WTC11 (cell line): ENCODE data around the gene MAGEA4.

Experiments
- CREB1 ChIP-seq: sonication (generic); formaldehyde crosslinking; IDR thresholded peaks from 2 replicates; pipeline ENCODE4 v1.8.0; 2023; ENCODE audit warnings: mild to moderate bottlenecking, missing genetic modification reagents
- CTCF ChIP-seq: fragments of 200-600 bp; IDR thresholded peaks from 2 replicates; pipeline ENCODE4 v1.8.0; 2022; ENCODE audit warnings: antibody characterized with exemption
- ETV6 ChIP-seq: sonication (generic); formaldehyde crosslinking; IDR thresholded peaks from 2 replicates; pipeline ENCODE4 v1.8.1; 2022; ENCODE audit warnings: mild to moderate bottlenecking, missing genetic modification reagents
- MLX ChIP-seq: sonication (generic); formaldehyde crosslinking; IDR thresholded peaks from 2 replicates; pipeline ENCODE4 v1.8.1; 2023; ENCODE audit warnings: mild to moderate bottlenecking, missing genetic modification reagents, moderate library complexity
- PREB ChIP-seq: sonication (generic); formaldehyde crosslinking; IDR thresholded peaks from 2 replicates; pipeline ENCODE4 v1.8.1; 2022; ENCODE audit warnings: mild to moderate bottlenecking, missing genetic modification reagents, moderate library complexity, borderline replicate concordance
- STAT6 ChIP-seq: sonication (generic); formaldehyde crosslinking; conservative IDR thresholded peaks from 2 replicates; pipeline ENCODE4 v1.8.1; 2023; ENCODE audit warnings: mild to moderate bottlenecking, low read depth, missing genetic modification reagents, moderate library complexity

GRCh38 chrX:151904989-151905388 lies 7.7 kb upstream of the MAGEA4 start:
- TF ChIP-seq MLX (CRISPR knock-in tag) (no peak), CTCF (no peak), STAT6 (CRISPR knock-in tag) (no peak), CREB1 (CRISPR knock-in tag) (no peak), PREB (no peak), ETV6 (no peak)
